Activated T-cell treated with anti-CD3 and anti-CD28 coated beads for 24 hours (primary cell): ENCODE measurements around the gene ACTR5.

ENCODE experiments used
- DNase-seq: peaks from one replicate; pipeline ENCODE4 v3.0.0-alpha.2; 2020; ENCODE audit warnings: low read depth

Gene ACTR5

GRCh38 chr20:38748097-38748860, at the start of gene ACTR5:
Gene ACTR5, plus strand, starts transcription at chr20:38748460. Its CDS starts 19 bp downstream, at chr20:38748479.
- peak; percentile 97 for DNase-seq

- no peak for DNase-seq
These were observed 49.7 kb upstream of the ACTR5 start for GRCh38 chr20:38698541-38698940.

GRCh38 chr20:38700141-38700540, 48.1 kb upstream of the ACTR5 start:
- no peak for DNase-seq

- DNase-seq = no peak
These were observed 47.3 kb upstream of the ACTR5 start for GRCh38 chr20:38700926-38701325.

GRCh38 chr20:38703526-38703925, 44.7 kb upstream of the ACTR5 start:
- DNase-seq = no peak

- DNase-seq = no peak
These were observed 44.1 kb upstream of the ACTR5 start for GRCh38 chr20:38704136-38704535.

GRCh38 chr20:38706509-38706908, 41.8 kb upstream of the ACTR5 start:
- DNase-seq = no peak

GRCh38 chr20:38714308-38714707, 34.0 kb upstream of the ACTR5 start:
- no peak for DNase-seq

- no peak for DNase-seq
These were observed 32.6 kb upstream of the ACTR5 start for GRCh38 chr20:38715646-38716045.

GRCh38 chr20:38722683-38723016, 25.6 kb upstream of the ACTR5 start:
- DNase-seq = no peak

- DNase-seq = no peak
These were observed 25.0 kb upstream of the ACTR5 start for GRCh38 chr20:38723017-38723847.

GRCh38 chr20:38723848-38724625, 24.2 kb upstream of the ACTR5 start, which contains the start of gene SLC32A1:
Gene SLC32A1, plus strand, starts transcription at chr20:38724486. Its CDS starts 239 bp downstream, at chr20:38724725.
- no peak for DNase-seq

GRCh38 chr20:38724626-38725147, 23.6 kb upstream of the ACTR5 start:
- DNase-seq = no peak

GRCh38 chr20:38725148-38725901, 22.9 kb upstream of the ACTR5 start:
- DNase-seq = no peak

GRCh38 chr20:38725931-38726803, 22.1 kb upstream of the ACTR5 start:
- DNase-seq = no peak

- DNase-seq = peak; percentile 48
These were observed 21.3 kb upstream of the ACTR5 start for GRCh38 chr20:38726804-38727606.

- DNase-seq = no peak
These were observed 20.6 kb upstream of the ACTR5 start for GRCh38 chr20:38727607-38728190.

- DNase-seq = no peak
These were observed 20.0 kb upstream of the ACTR5 start for GRCh38 chr20:38728191-38728781.
